Hematopoietic multipotent progenitor cell treated with erythropoietin and hydrocortisone succinate and interleukin-3 and kit ligand, for 6 days (in vitro differentiated cells): ENCODE data around the gene CLDN10.
"Not testable (repeated sequence)": the region's sequence is repeated elsewhere in the genome, so short reads cannot be mapped to it uniquely, and the experiment has no call there.

Experiments
- DNase-seq: peaks from one replicate; pipeline ENCODE4 v3.0.0-alpha.2; 2015

The CLDN10 gene

GRCh38 chr13:95552539-95553441 lies at the start of gene CLDN10:
Gene CLDN10, plus strand, starts transcription at chr13:95552720. Its CDS starts 34 bp downstream, at chr13:95552754.
- peak; percentile 45 for DNase-seq

- DNase-seq: no peak
Measured at GRCh38 chr13:95503662-95504061, 48.9 kb upstream of the CLDN10 start.

- DNase-seq: no peak
Measured at GRCh38 chr13:95505265-95505664, 47.3 kb upstream of the CLDN10 start.

- no peak for DNase-seq
Measured at GRCh38 chr13:95505986-95506385, 46.5 kb upstream of the CLDN10 start.

- no peak for DNase-seq
Measured at GRCh38 chr13:95507991-95508390, 44.5 kb upstream of the CLDN10 start.

- no peak for DNase-seq
Measured at GRCh38 chr13:95508996-95509395, 43.5 kb upstream of the CLDN10 start.

- peak; percentile 22 for DNase-seq
Measured at GRCh38 chr13:95509521-95510310, 42.8 kb upstream of the CLDN10 start.

GRCh38 chr13:95510950-95511349 lies 41.6 kb upstream of the CLDN10 start:
- DNase-seq: no peak

- DNase-seq: no peak
Measured at GRCh38 chr13:95512424-95512823, 40.1 kb upstream of the CLDN10 start.

- DNase-seq: no peak
Measured at GRCh38 chr13:95512957-95513356, 39.6 kb upstream of the CLDN10 start.

GRCh38 chr13:95515606-95516005 lies 36.9 kb upstream of the CLDN10 start:
- DNase-seq: not testable (repeated sequence)

GRCh38 chr13:95516021-95516420 lies 36.5 kb upstream of the CLDN10 start:
- DNase-seq: no peak

GRCh38 chr13:95516492-95516891 lies 36.0 kb upstream of the CLDN10 start:
- DNase-seq: no peak

GRCh38 chr13:95523598-95523997 lies 28.9 kb upstream of the CLDN10 start:
- no peak for DNase-seq

GRCh38 chr13:95524264-95524901 lies 28.1 kb upstream of the CLDN10 start:
- peak; percentile 50 for DNase-seq

- DNase-seq: no peak
Measured at GRCh38 chr13:95527955-95528354, 24.6 kb upstream of the CLDN10 start.

- peak; percentile 42 for DNase-seq
Measured at GRCh38 chr13:95530178-95530577, 22.3 kb upstream of the CLDN10 start.

GRCh38 chr13:95533545-95534160 lies 18.9 kb upstream of the CLDN10 start:
- no peak for DNase-seq

GRCh38 chr13:95535243-95535642 lies 17.3 kb upstream of the CLDN10 start:
- DNase-seq: no peak

- peak; percentile 84 for DNase-seq
Measured at GRCh38 chr13:95536632-95537241, 15.8 kb upstream of the CLDN10 start.

- DNase-seq: no peak
Measured at GRCh38 chr13:95540888-95541287, 11.6 kb upstream of the CLDN10 start.

- DNase-seq: no peak
Measured at GRCh38 chr13:95541308-95541707, 11.2 kb upstream of the CLDN10 start.
